TTC549 (cell line): Measurements from ENCODE around the gene CCDC68.
"Not testable (repeated sequence)": the region's sequence is repeated elsewhere in the genome, so short reads cannot be mapped to it uniquely, and the experiment has no call there.

Source experiments
- FAIRE-seq: peaks from 2 replicates; lab custom pipeline; 2012; peaks lifted over from hg19 to GRCh38; lab: Jason Lieb, UNC

The CCDC68 gene, protein sequence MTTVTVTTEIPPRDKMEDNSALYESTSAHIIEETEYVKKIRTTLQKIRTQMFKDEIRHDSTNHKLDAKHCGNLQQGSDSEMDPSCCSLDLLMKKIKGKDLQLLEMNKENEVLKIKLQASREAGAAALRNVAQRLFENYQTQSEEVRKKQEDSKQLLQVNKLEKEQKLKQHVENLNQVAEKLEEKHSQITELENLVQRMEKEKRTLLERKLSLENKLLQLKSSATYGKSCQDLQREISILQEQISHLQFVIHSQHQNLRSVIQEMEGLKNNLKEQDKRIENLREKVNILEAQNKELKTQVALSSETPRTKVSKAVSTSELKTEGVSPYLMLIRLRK

GRCh38 chr18:54958704-54959625 lies at the start of gene CCDC68:
Gene CCDC68, minus strand, starts transcription at chr18:54959461. Its CDS starts 16,670 bp downstream, at chr18:54942791.
- no peak for FAIRE-seq

- FAIRE-seq, result no peak
These were observed 48.3 kb upstream of the CCDC68 start for GRCh38 chr18:55007602-55008001.

DNA sequence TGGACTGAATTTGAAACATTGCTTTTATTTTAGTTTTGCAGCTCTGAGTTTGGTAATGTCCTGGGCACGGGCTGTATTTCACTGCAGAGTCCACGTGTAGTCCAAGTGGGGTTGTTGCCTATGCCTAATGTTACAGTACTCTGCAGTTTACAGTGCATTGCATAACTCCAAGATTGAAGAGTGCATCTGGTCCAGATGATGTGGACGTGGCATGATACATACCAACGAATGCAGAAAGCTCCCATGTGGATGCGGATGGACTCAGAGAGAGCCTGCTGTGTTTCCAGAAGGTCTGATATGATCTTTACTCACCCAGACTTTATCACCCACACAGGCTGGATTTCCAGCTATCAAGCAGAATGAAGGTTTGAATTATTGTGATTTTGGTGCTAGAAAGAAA lies 44.4 kb upstream of the CCDC68 start:
- FAIRE-seq, result no peak

GRCh38 chr18:55002261-55002660 lies 43.0 kb upstream of the CCDC68 start:
- no peak for FAIRE-seq

GRCh38 chr18:55001394-55002024 lies 42.2 kb upstream of the CCDC68 start:
- no peak for FAIRE-seq

DNA sequence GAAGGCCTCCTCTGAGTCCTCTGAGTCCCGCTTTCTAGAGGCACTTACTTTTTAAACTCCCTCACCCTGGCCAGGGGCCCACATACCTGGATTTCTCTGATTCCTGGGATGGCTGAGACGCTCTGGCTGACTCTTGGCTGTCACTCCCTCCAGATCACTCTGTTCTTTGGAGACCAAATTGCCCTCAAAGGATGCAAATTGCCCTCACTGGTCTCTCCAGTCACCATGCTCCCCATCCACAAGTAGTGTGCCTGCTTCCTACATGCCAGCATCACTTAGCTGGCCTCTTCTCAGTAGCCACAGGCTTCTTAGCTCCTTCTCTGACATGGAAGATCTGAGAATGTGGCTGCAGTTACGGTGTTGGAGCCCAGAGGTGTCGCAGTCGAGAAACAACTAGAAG lies 41.3 kb upstream of the CCDC68 start:
- FAIRE-seq, result no peak

DNA sequence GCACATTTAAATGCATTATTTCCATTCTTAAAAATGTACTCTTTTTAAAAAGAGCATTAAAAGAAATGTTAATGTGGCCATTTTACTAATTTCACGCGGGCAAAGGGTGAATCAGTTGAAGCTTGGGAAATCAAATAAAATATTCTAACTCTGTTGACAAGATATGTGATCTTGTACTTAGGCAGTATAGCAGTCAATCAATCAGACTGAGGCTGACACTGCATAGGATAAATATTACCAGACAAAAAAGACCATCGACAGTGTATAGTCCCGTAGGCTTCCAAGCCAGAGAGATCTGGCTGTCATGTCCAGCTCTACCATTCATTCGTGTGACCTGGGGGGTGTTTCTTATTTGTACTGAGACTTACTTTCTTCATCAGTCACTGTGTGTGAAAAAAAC lies 39.8 kb upstream of the CCDC68 start:
- no peak for FAIRE-seq

DNA sequence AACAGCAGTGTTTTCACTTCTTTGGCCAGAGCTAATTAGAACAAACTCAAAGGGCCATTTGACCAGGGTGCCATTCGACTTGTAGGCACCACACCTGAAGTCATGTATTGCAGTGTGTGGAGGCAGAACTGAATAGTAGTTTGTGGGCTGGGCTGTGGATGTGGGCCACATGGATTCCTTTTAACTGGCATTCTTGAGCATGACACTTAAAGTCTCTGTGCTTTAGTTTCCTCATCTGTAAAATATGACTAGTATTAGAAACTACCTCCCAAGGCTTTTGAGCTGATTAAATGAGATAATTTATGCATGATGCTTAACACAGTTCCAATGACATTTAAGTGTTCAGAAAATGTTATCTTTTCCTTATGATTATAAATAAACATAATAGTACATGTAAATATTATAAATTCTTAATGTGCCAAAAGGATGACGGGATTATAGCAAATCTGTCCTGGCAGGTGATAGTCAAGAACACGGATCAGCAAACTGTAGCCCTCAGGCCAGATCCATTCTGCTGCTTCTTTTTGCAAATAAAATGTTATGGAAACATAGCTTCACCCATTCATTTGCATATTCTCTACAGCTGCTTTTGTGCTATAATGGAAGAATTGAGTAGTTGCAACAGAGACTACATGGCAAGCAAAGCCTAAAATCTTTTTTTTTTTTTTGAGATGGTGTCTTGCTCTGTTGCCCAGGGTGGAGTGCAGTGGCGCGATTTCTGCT lies 36.3 kb upstream of the CCDC68 start:
- FAIRE-seq, result no peak

DNA sequence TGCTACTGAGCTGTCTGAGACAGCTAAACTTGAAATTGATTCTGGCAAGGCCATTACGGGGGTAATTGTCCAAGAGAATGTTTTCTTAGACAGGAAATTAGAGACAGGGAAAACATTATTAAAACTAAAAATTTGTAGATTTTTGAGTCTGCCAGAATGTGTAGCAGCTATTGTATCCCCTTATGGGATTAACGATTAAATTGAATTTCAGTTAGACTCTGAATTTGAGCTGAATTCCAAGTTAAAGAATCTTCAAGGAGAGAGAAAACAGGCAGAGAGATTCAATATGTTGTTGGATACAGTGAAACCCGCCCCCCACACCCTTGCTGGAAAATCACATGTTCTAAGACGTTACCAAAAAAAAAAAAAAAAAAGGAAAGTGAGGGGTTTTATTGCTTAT lies 32.7 kb upstream of the CCDC68 start:
- FAIRE-seq, result no peak

GRCh38 chr18:54984908-54985307 lies 25.6 kb upstream of the CCDC68 start:
- FAIRE-seq, result no peak

DNA sequence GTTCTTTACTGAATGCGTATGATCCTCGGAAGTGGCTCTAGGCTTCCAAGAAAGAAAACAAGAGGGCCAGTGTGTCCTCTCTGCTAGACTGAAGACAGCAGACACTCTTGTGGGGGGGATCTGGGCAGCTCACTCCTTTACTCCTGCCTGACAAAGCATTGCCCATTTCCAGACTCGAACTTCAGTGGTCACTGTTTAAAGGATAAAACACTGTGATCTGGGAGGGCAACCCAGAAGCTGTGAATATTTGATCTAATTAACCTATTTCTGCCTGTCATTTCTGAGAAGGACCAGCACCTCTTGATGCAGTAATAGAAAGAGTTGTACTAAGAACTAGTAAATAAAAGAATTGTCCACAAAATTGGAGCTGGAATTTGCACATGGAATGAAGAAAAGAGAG lies 24.5 kb upstream of the CCDC68 start:
- no peak for FAIRE-seq

DNA sequence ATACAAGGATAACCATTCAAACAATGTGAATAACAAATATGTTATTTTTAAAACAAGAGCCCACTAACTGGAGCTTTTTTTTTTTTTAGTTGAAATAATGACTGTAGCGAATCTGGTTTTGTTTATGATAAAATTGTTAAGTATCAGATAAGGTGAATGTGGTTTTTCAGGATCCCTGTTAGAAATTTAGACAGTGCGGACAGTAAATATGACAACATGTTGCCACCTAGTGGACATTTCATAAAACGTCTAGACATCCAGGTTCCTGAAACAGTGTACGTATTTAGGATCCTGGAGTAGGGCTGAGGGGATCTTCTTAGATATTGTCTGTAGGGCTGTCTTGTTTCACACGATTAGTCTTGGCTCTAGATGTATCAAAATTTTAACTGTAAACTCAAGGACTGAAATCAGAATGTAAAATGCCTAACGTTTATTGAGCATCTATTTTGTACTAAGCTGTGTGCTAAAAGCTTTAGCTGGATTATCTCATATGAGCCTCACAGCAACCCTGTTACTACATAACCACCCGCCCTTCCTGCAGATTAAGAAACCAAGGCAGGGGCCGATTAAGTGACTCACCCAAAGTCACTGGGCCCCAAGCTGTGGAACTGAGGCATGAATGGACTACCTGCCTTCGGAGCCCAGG lies 23.9 kb upstream of the CCDC68 start:
- FAIRE-seq, result peak; percentile 40

GRCh38 chr18:54981076-54981475 lies 21.8 kb upstream of the CCDC68 start:
- no peak for FAIRE-seq

GRCh38 chr18:54975598-54975997 lies 16.3 kb upstream of the CCDC68 start:
- FAIRE-seq, result no peak

DNA sequence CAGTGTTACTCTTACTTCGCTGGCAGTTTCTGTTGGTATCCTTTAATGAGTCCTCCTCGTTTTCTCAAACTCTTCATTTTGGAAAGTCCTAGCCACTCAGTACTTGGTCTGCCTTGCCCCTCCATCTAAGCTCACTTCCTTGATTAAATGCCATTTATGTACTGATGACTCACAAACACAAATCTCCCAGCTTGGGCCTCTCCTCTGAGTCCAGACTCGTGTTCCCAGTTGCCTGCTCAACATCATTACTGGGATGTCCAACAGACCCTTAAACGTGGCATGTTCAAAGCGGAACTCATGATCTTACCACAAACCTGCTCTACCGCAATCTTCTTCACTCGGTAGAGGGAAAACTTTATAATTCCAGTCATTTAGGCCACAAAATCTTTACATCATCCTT lies 13.8 kb upstream of the CCDC68 start:
- no peak for FAIRE-seq

GRCh38 chr18:54968807-54969206 lies 9.5 kb upstream of the CCDC68 start:
- FAIRE-seq, result no peak

GRCh38 chr18:54968237-54968636 lies 9.0 kb upstream of the CCDC68 start:
- FAIRE-seq, result not testable (repeated sequence)

DNA sequence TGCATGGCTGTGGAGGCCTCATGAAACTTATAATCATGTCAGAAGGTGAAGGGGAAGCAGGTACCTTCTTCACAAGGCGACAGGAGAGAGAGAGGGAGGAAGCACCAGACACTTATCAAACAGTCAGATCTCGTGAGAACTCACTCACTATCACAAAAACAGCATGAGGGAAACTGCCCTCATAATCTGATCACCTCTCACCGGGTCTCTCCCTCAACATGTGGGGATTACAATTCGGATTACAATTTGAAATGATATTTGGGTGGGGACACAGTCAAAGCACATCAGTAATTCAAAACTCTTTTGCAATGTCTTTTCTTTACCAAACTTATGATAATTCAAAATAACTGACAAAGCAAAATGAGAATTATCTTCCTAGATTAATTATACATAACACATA lies 8.5 kb upstream of the CCDC68 start:
- no peak for FAIRE-seq

GRCh38 chr18:54964741-54965140 lies 5.5 kb upstream of the CCDC68 start:
- no peak for FAIRE-seq

DNA sequence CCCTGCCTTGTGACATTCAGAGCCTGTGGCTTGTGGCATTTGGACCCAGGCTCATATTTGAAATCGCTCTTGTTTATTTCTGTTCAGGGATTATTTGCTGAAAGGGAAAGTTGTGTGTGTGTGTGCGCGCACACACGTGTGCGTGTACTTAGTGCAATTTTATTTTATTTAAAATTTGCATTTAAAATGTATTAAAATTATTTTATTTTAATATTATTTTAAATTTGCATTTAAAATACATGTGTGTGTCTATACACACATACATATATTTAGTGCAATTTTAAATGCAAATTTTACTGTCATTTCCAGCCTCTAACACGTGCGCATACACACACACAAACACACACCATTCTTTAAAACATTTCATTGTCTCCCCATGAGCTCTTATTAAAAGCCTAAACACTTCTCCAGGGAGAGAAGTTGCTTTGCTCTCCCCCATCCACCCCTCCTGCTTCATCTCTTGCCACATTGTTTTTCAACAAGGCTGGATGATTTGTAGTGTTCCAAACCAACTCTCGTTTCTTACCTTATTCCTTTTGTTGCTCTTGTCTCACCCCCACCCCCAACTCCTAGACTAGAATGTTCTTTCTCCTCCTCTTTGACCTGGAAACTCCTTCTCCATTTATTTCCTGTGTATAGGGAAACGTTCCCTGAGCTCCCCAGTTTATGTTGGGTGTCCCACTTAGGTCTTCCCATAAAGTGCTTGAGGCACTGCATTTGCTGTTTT lies 3.8 kb upstream of the CCDC68 start:
- no peak for FAIRE-seq

- FAIRE-seq, result no peak
These were observed 2.6 kb upstream of the CCDC68 start for GRCh38 chr18:54961868-54962267.
